Smooth muscle cell (in vitro differentiated cells): Measurements from ENCODE around the gene MED13L. TPM values are rescaled to one million over a fixed set of nuclear protein-coding genes. Genes with fewer than 3 reads are reported as not detected.

Source experiments
- DNase-seq: peaks from one replicate; lab custom pipeline; 2025; ENCODE audit not compliant: unreplicated experiment; lab: John Stamatoyannopoulos, UW
- H2AFZ ChIP-seq: fragments of 200-600 bp; sonication (generic); 2 replicates; pipeline ENCODE4 v1.6.0; 2016; ENCODE audit warnings: antibody characterized with exemption, low read depth, mild to moderate bottlenecking
- H3F3A ChIP-seq: fragments of 200-600 bp; sonication (generic); 2 replicates; pipeline ENCODE4 v1.6.0; 2017; ENCODE audit warnings: antibody characterized with exemption, low read depth
- H3K27ac ChIP-seq: fragments of 200-600 bp; sonication (generic); 2 replicates; pipeline ENCODE4 v1.5.1; 2016; ENCODE audit warnings: low read depth, mild to moderate bottlenecking
- H3K27me3 ChIP-seq: fragments of 200-600 bp; sonication (generic); 2 replicates; pipeline ENCODE4 v1.6.1; 2016; ENCODE audit warnings: low read depth, mild to moderate bottlenecking
- H3K36me3 ChIP-seq: fragments of 200-600 bp; sonication (generic); 2 replicates; pipeline ENCODE4 v1.5.1; 2016; ENCODE audit warnings: low read depth
- H3K4me1 ChIP-seq: fragments of 200-600 bp; sonication (generic); 2 replicates; pipeline ENCODE4 v1.5.1; 2016; ENCODE audit warnings: low read depth
- H3K4me2 ChIP-seq: fragments of 200-600 bp; sonication (generic); 2 replicates; pipeline ENCODE4 v1.6.0; 2016; ENCODE audit warnings: mild to moderate bottlenecking
- H3K4me3 ChIP-seq: fragments of 200-600 bp; sonication (generic); 2 replicates; pipeline ENCODE4 v1.5.1; 2016; ENCODE audit warnings: mild to moderate bottlenecking
- H3K79me2 ChIP-seq: fragments of 200-600 bp; sonication (generic); 2 replicates; pipeline ENCODE4 v1.6.0; 2016; ENCODE audit warnings: low read depth, mild to moderate bottlenecking
- H3K9ac ChIP-seq: fragments of 200-600 bp; sonication (generic); 2 replicates; pipeline ENCODE4 v1.6.0; 2016; ENCODE audit warnings: low read depth
- H3K9me3 ChIP-seq: fragments of 200-600 bp; sonication (generic); replicated peaks from 2 replicates; pipeline ENCODE4 v1.5.1; 2016; ENCODE audit warnings: low read depth
- H4K20me1 ChIP-seq: fragments of 200-600 bp; sonication (generic); 2 replicates; pipeline ENCODE4 v1.6.0; 2016; ENCODE audit warnings: low read depth
- WGBS: methylation state at CpG from one replicate; pipeline ENCODE4 v1.1.7; 2016; ENCODE audit warnings: low lambda C conversion rate; 5-methylcytosine and 5-hydroxymethylcytosine counted together
- polyA plus RNA-seq: library from polyadenylated mRNA; unstranded; fragments of >200 nt; fragmentation: Nextera tagmentation; extraction: Ambion mirVana; gene quantifications from 2 replicates; pipeline ENCODE4 v1.2.1, GENCODE V29; 2016
- total RNA-seq: library from RNA; depleted of rRNA; stranded (reverse); fragments of >200 nt; gene quantifications from 2 replicates; pipeline ENCODE4 v1.2.3, GENCODE V29; 2014
- TF ChIP-seq, protein P1 (sequence below): fragments of 200-600 bp; sonication (generic); IDR thresholded peaks from 2 replicates; pipeline ENCODE4 v1.5.1; 2017; ENCODE audit warnings: borderline replicate concordance, mild to moderate bottlenecking, antibody characterized with exemption; ENCODE audit not compliant: insufficient read depth, poor library complexity, severe bottlenecking

The MED13L gene
- total and polyA plus RNA-seq, 2 experiments from 2014 or later = 13.2 to 74.3 TPM

DNA sequence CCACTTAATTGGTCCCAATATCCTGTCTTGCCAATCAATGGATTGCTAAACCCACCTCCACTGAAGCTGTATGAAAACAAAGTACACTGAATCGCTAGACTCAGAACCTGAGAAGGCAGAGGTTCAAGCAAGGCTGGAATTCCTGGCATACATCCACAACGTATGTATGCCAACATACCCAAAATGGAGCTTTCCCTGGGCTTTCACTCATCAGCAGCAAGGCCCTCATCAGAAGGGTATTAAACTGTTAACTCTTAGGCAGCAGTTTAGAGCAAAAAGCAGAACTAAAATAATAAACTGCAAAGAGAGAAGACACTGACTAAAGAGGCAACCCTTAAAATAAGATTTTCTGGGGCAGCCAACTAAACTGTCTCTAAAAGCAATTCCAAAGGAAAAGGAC lies 13.6 kb downstream of the MED13L start:
- DNase-seq = no peak
- 47% methylated on average over 2 of the region's 2 CpGs for WGBS
- peaks cover 100% of the 10 kb centered on the region for H3K79me2 ChIP-seq
- TF ChIP-seq, protein P1, sequence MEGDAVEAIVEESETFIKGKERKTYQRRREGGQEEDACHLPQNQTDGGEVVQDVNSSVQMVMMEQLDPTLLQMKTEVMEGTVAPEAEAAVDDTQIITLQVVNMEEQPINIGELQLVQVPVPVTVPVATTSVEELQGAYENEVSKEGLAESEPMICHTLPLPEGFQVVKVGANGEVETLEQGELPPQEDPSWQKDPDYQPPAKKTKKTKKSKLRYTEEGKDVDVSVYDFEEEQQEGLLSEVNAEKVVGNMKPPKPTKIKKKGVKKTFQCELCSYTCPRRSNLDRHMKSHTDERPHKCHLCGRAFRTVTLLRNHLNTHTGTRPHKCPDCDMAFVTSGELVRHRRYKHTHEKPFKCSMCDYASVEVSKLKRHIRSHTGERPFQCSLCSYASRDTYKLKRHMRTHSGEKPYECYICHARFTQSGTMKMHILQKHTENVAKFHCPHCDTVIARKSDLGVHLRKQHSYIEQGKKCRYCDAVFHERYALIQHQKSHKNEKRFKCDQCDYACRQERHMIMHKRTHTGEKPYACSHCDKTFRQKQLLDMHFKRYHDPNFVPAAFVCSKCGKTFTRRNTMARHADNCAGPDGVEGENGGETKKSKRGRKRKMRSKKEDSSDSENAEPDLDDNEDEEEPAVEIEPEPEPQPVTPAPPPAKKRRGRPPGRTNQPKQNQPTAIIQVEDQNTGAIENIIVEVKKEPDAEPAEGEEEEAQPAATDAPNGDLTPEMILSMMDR = no peak
- H3K27ac ChIP-seq = peak overlapping the region; percentile 7
- H3K4me3 ChIP-seq = no peak overlapping the region
- no peak overlapping the region for H3K9ac ChIP-seq
- no peaks in the 10 kb centered on the region for H3F3A ChIP-seq
- H4K20me1 ChIP-seq = peaks cover 100% of the 10 kb centered on the region
- no peaks in the 10 kb centered on the region for H3K27me3 ChIP-seq
- no peaks in the 10 kb centered on the region for H3K9me3 ChIP-seq
- H2AFZ ChIP-seq = no peak overlapping the region
- H3K36me3 ChIP-seq = no peaks in the 10 kb centered on the region
- peak overlapping the region; percentile 10 for H3K4me2 ChIP-seq
- H3K4me1 ChIP-seq = peaks cover 68% of the 10 kb centered on the region

DNA sequence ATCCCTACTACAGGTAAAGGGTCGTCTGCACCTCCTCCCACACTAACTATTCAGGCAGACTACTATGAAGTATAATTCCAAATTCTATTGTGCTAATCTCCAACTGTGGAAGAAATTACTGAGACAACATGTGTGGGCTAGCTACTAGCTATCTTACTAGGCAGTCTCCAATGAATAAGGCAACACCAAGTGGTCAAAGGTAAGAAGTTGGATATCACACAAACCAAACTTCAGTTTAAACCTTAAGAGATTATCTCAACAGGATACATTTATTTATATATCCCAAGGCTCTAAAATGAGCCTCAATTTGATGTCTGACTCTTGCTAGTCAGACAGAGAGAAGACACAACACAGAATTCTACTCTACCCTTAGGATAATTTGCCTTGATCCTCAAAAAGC lies 14.1 kb downstream of the MED13L start:
- Histone ChIP-seq H3K27ac (peak overlapping the region; percentile 7), H2AFZ (no peak overlapping the region), H3K9ac (no peak overlapping the region), H3K4me3 (no peak overlapping the region), H3K36me3 (no peaks in the 10 kb centered on the region), H3K9me3 (no peaks in the 10 kb centered on the region), H3K27me3 (no peaks in the 10 kb centered on the region), H3K4me2 (peak overlapping the region; percentile 10), H3K4me1 (peaks cover 68% of the 10 kb centered on the region), H4K20me1 (peaks cover 100% of the 10 kb centered on the region), H3K79me2 (peaks cover 100% of the 10 kb centered on the region), H3F3A (no peaks in the 10 kb centered on the region)
- TF ChIP-seq, protein P1 = no peak
- DNase-seq = no peak
- 61% methylated on average over 1 of the region's 1 CpG for WGBS

DNA sequence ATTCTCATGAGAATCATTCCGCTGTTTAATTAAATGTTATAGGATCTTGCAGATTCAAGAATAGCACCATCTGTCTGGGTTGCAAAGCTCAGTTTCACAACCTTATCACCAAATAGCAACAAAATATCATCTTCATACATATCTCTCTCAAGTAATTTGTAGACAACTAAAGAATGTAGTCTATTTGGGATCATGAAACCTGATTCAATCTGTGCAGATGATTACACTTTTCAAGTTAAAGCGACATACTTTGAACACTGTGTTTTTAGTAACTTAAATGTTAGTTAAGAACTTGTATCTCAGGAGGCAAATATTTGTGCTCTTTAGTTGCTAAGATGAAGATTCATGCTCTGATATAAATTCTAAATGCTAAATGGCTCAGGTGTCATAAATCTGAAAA lies 14.8 kb downstream of the MED13L start:
- H3K4me1 ChIP-seq = peaks cover 72% of the 10 kb centered on the region
- DNase-seq = no peak
- H3K4me3 ChIP-seq = no peak overlapping the region
- peaks cover 100% of the 10 kb centered on the region for H4K20me1 ChIP-seq
- H3K27me3 ChIP-seq = no peaks in the 10 kb centered on the region
- H3K27ac ChIP-seq = no peak overlapping the region
- H3K79me2 ChIP-seq = peaks cover 100% of the 10 kb centered on the region
- H3K9me3 ChIP-seq = no peaks in the 10 kb centered on the region
- H3K36me3 ChIP-seq = no peaks in the 10 kb centered on the region
- H2AFZ ChIP-seq = no peak overlapping the region
- H3F3A ChIP-seq = no peaks in the 10 kb centered on the region
- peak overlapping the region; percentile 4 for H3K4me2 ChIP-seq
- TF ChIP-seq, protein P1 = no peak
- H3K9ac ChIP-seq = no peak overlapping the region
- 93% methylated on average over 2 of the region's 2 CpGs for WGBS

DNA sequence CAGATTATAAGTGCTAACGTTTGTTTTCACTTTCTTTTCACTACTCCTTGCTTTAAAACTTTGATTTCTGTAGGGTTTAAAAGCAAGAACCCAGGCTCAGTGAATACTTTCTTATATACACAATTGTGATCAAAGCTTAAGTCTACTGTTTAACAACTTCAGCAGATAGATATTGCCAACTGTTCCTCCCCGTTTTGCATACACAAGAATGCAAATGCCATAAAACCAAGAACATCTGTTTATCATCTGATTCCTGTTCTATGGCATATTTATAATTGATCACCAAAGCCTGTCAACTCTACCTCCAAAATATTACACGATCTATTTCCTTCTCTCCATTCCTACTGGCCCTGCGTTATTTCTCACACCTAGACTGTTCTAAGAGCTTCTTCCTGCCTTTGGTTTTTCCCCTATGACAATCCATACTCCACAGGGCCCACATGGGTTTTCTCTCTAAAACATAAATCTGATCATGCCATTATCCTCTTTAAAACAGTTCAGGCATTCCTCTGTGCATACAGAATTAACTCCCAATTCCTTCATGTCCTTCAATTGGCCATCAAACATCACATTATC lies 15.9 kb downstream of the MED13L start:
- TF ChIP-seq, protein P1 = no peak
- Histone ChIP-seq H3F3A (no peaks in the 10 kb centered on the region), H3K9ac (no peak overlapping the region), H3K9me3 (no peaks in the 10 kb centered on the region), H3K4me3 (no peak overlapping the region), H2AFZ (no peak overlapping the region), H3K36me3 (no peaks in the 10 kb centered on the region), H3K27me3 (no peaks in the 10 kb centered on the region), H3K4me2 (no peak overlapping the region), H3K27ac (peak overlapping the region; percentile 6), H3K4me1 (peaks cover 67% of the 10 kb centered on the region), H3K79me2 (peaks cover 100% of the 10 kb centered on the region), H4K20me1 (peaks cover 100% of the 10 kb centered on the region)
- DNase-seq = no peak
- 70% methylated on average over 4 of the region's 4 CpGs for WGBS
